DND-41 (cell line): ENCODE results near the gene AKR1B1.

ENCODE experiments used
- EZH2 ChIP-seq: IDR thresholded peaks from 3 replicates; pipeline ENCODE4 v1.6.1; 2012; ENCODE audit warnings: borderline replicate concordance, low read depth, mild to moderate bottlenecking, moderate library complexity, low read length, inconsistent platforms; ENCODE audit not compliant: severe bottlenecking
- TF ChIP-seq, protein P1 (sequence below): IDR thresholded peaks from 2 replicates; pipeline ENCODE4 v1.5.1; 2012; ENCODE audit warnings: borderline replicate concordance, low read length, moderate library complexity, mild to moderate bottlenecking; ENCODE audit not compliant: poor library complexity, severe bottlenecking; ENCODE audit errors: extremely low read depth

DNA sequence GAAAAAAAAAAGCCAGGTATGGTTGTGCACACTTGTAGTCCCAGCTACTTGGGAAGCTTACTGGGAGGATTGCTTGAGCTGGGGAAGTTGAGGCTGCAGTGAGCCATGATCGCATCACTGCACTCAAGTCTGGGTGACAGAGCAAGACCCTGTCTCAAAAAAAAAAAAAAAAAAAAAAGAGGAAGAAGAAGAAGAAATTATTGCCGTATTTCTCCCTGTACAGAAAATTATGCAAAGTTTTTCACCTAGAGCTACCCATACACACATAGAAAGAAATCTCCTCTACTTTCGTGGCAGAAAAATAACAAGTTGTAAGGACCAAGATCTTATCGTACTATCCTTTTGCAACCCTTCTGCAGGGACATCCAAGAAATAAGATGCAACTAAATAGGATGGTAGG lies 25.5 kb downstream of the AKR1B1 start:
- TF ChIP-seq, protein P1, sequence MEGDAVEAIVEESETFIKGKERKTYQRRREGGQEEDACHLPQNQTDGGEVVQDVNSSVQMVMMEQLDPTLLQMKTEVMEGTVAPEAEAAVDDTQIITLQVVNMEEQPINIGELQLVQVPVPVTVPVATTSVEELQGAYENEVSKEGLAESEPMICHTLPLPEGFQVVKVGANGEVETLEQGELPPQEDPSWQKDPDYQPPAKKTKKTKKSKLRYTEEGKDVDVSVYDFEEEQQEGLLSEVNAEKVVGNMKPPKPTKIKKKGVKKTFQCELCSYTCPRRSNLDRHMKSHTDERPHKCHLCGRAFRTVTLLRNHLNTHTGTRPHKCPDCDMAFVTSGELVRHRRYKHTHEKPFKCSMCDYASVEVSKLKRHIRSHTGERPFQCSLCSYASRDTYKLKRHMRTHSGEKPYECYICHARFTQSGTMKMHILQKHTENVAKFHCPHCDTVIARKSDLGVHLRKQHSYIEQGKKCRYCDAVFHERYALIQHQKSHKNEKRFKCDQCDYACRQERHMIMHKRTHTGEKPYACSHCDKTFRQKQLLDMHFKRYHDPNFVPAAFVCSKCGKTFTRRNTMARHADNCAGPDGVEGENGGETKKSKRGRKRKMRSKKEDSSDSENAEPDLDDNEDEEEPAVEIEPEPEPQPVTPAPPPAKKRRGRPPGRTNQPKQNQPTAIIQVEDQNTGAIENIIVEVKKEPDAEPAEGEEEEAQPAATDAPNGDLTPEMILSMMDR: no peak
- TF ChIP-seq EZH2: no peak
